GM21360 (cell line): ENCODE data around the gene PLA2G3.
A peak's percentile ranks its signal among the peaks of the same experiment; 100 is the strongest.

Experiments used
- ATAC-seq: cut with Tn5 transposase; IDR thresholded peaks from one replicate; pipeline ENCODE4 v1.9.1; 2021; ENCODE audit warnings: mild to moderate bottlenecking, moderate library complexity; ENCODE audit not compliant: unreplicated experiment

PLA2G3 gene

DNA sequence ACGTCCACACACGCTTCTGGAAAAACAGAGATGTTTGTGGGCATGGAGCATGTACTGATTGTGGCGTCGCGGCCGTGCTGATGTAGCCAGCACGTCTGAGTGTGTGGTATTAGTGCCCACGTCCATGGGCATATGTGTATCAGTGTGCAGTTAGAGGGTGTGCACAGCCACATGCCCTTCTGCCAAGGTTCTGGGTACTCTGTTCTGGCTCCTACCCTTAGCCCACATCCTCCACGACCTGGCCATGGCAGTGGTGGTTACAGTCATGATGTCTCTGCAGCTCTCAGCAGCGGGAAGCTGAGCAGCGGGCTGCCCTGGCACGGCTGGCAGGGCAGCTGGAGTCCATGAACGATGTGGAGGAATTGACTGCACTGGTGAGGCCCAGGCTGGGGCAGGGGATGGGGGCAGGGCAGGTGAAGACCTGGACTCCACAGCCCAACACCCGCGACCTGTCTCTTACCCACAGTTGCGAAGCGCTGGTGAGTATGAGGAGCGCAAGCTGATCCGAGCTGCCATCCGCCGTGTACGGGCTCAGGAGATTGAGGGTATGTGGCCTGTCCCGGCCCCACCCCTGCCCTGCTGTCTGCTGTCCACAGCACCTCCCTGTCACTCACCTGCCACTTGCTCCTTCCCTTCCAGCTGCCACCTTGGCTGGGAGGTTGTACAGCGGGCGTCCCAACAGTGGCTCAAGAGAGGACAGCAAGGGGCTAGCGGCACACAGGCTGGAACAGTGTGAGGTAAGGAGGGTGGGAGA is 51.9 kb downstream of the PLA2G3 start:
- no peak for ATAC-seq

GRCh38 chr22:31087744-31088215 is 52.5 kb downstream of the PLA2G3 start:
- ATAC-seq: no peak

DNA sequence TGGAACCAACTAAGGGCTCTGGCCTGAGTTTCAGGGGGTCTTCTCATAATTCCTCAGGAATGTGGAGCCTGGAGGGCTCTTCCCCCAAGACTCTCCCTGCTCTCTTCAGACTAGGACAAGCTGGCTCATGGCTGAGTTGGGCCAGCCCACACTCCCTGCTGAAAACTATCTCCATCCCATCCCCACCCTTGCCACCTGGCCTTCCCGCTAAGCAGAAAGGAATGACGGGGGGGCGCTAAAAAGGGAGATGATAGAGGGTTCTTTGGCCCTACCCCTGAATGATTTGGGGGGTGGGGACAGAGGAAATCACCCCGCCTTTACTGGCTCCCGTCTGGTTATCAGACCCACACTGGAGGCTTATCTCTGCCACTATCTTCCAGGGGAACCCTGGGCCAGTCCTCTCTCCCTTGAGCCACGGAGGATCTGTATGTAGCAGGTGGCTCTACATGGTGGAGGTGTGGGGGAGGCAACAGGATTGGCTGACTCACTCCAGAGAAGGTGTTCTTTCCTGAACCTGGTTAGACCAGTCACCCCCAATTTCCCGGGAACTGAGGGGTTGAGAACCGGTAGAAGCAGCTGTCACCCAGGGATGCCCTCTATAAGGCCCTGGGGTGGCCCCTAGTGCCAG is 53.5 kb downstream of the PLA2G3 start:
- no peak for ATAC-seq

- no peak for ATAC-seq
These were observed 54.4 kb downstream of the PLA2G3 start for GRCh38 chr22:31085928-31086327.

DNA sequence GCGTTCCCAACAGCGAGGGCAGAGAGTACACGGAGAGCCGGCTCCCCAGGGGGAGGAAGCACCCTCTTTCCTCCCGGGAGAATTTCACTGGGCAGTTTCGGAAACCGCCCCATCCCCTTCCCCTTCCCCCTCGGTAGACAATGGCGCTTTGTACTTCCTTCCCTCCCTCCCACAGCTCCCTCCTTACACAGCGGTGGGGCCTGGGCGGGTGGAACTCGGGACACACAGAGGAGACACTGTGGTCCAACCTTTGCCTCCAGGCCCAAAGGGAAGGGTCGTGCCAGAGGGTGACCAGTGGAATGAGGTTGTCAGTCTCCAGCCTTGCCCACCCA is 54.8 kb downstream of the PLA2G3 start:
- ATAC-seq: no peak

DNA sequence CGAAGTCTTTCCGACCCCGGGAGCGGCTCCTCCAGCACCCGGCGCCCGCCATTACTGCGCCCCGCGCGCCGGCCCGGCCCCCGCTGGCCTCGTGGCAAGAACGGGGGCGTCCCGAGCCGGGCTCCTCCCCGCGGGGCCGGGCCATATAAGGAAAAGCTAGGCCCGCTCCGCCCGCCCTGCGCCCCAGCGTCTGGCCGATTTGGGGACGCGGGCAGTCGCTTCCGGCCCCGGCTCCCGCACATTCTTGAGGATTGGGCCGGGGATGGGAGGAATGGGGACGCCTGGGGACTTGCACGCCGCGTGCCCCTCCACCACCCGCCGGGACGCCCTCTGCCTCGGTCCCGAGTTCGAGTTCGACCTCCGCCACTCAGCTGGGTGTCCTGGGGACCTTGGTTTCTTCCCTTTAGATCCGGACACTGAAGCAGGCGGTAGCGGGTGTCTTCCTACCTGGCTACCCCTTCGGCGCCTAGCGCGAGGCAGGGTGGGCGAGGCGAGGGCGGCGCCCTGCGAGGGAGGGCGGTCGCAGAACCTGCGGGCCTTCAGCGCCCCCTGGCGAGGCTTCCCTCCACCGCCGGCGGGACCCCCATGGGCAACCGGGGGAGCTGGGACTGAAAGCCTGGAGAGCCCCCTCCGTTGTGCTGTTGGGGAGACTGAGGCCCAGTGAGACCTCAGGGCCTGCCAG is 55.4 kb downstream of the PLA2G3 start:
- ATAC-seq: peak; percentile 51
